ENCODE measurements around the gene PRPF18. TPM values are rescaled to one million over a fixed set of nuclear protein-coding genes. Genes with fewer than 3 reads are reported as not detected.

Gene PRPF18
- total RNA-seq, 2 experiments from 2014 or later, result 24.1 to 27.4 TPM

- H3K27me3 Mint-ChIP-seq, result no peaks in the 10 kb centered on the region
- ATAC-seq (ENCODE audit: low read depth), result no peak
- H3K27ac Mint-ChIP-seq, result no peak overlapping the region
- H3K9me3 Mint-ChIP-seq, result no peaks in the 10 kb centered on the region
- H3K4me3 Mint-ChIP-seq, result no peak overlapping the region
- no peaks in the 10 kb centered on the region for H3K36me3 Mint-ChIP-seq
- peaks cover 4% of the 10 kb centered on the region for H3K4me1 Mint-ChIP-seq
- POLR2A ChIA-PET, result no interaction called here
- DNase-seq, result no peak
Observed at GRCh38 chr10:13654846-13655245, 68.1 kb downstream of the PRPF18 start.

GRCh38 chr10:13656337-13657100, 69.8 kb downstream of the PRPF18 start:
- Mint-ChIP-seq H3K27ac (no peak overlapping the region), H3K4me1 (peaks cover 14% of the 10 kb centered on the region), H3K27me3 (peaks cover 3% of the 10 kb centered on the region), H3K9me3 (no peaks in the 10 kb centered on the region), H3K36me3 (no peaks in the 10 kb centered on the region), H3K4me3 (no peak overlapping the region)
- POLR2A ChIA-PET, result no interaction called here
- DNase-seq (no peak), ATAC-seq (ENCODE audit: low read depth) (no peak)

GRCh38 chr10:13657101-13657680, 70.4 kb downstream of the PRPF18 start:
- H3K9me3 Mint-ChIP-seq, result no peaks in the 10 kb centered on the region
- no peak overlapping the region for H3K27ac Mint-ChIP-seq
- POLR2A ChIA-PET, result interaction anchor here (0.7 kb wide), 1 partner anchor 654 kb away, joined by 3 read pairs; no protein-coding TSS in a partner anchor
- H3K36me3 Mint-ChIP-seq, result no peaks in the 10 kb centered on the region
- peaks cover 3% of the 10 kb centered on the region for H3K27me3 Mint-ChIP-seq
- ATAC-seq (ENCODE audit: low read depth) (no peak), DNase-seq (no peak)
- peaks cover 14% of the 10 kb centered on the region for H3K4me1 Mint-ChIP-seq
- no peak overlapping the region for H3K4me3 Mint-ChIP-seq

GRCh38 chr10:13658264-13658663, 71.5 kb downstream of the PRPF18 start:
- H3K4me1 Mint-ChIP-seq, result peaks cover 14% of the 10 kb centered on the region

GRCh38 chr10:13658871-13659685, 72.3 kb downstream of the PRPF18 start:
- ATAC-seq (ENCODE audit: low read depth) (no peak), DNase-seq (peak; percentile 45)

More at GRCh38 chr10:13658264-13658663, 71.5 kb downstream of the PRPF18 start:
- no peaks in the 10 kb centered on the region for H3K36me3 Mint-ChIP-seq
- peak overlapping the region; percentile 45 for H3K27ac Mint-ChIP-seq
- H3K9me3 Mint-ChIP-seq, result no peaks in the 10 kb centered on the region
- peak overlapping the region; percentile 23 for H3K4me3 Mint-ChIP-seq
- peaks cover 3% of the 10 kb centered on the region for H3K27me3 Mint-ChIP-seq
- DNase-seq (peak; percentile 40), ATAC-seq (ENCODE audit: low read depth) (peak; percentile 71)
- POLR2A ChIA-PET, result no interaction called here

GRCh38 chr10:13659887-13660550, 73.3 kb downstream of the PRPF18 start:
- peaks cover 10% of the 10 kb centered on the region for H3K27me3 Mint-ChIP-seq
- H3K36me3 Mint-ChIP-seq, result no peaks in the 10 kb centered on the region
- H3K27ac Mint-ChIP-seq, result no peak overlapping the region
- H3K4me1 Mint-ChIP-seq, result peaks cover 14% of the 10 kb centered on the region
- ATAC-seq (ENCODE audit: low read depth) (peak; percentile 37), DNase-seq (peak; percentile 77)
- H3K9me3 Mint-ChIP-seq, result no peaks in the 10 kb centered on the region
- peak overlapping the region; percentile 16 for H3K4me3 Mint-ChIP-seq
- POLR2A ChIA-PET, result interaction anchor here (0.6 to 0.9 kb wide), 2 partner anchors 127 to 348 kb away, joined by 3 read pairs; no protein-coding TSS in a partner anchor

More at GRCh38 chr10:13658871-13659685, 72.3 kb downstream of the PRPF18 start:
- Mint-ChIP-seq H3K9me3 (no peaks in the 10 kb centered on the region), H3K4me3 (peak overlapping the region; percentile 35), H3K36me3 (no peaks in the 10 kb centered on the region), H3K27me3 (peaks cover 6% of the 10 kb centered on the region), H3K27ac (peak overlapping the region; percentile 21), H3K4me1 (peaks cover 14% of the 10 kb centered on the region)
- POLR2A ChIA-PET, result interaction anchor here (0.9 kb wide), 1 partner anchor 128 kb away, joined by 3 read pairs; no protein-coding TSS in a partner anchor

GRCh38 chr10:13660551-13660920, 73.8 kb downstream of the PRPF18 start:
- Mint-ChIP-seq H3K27me3 (peaks cover 10% of the 10 kb centered on the region), H3K9me3 (no peaks in the 10 kb centered on the region), H3K4me1 (peaks cover 14% of the 10 kb centered on the region), H3K4me3 (no peak overlapping the region), H3K27ac (no peak overlapping the region), H3K36me3 (no peaks in the 10 kb centered on the region)
- ATAC-seq (ENCODE audit: low read depth) (no peak), DNase-seq (no peak)
- POLR2A ChIA-PET, result interaction anchor here (0.6 kb wide), 1 partner anchor 348 kb away, joined by 3 read pairs; no protein-coding TSS in a partner anchor

- no peaks in the 10 kb centered on the region for H3K36me3 Mint-ChIP-seq
- no peak overlapping the region for H3K27ac Mint-ChIP-seq
- POLR2A ChIA-PET, result no interaction called here
- no peak overlapping the region for H3K4me3 Mint-ChIP-seq
- ATAC-seq (ENCODE audit: low read depth) (no peak), DNase-seq (no peak)
- peaks cover 14% of the 10 kb centered on the region for H3K4me1 Mint-ChIP-seq
- H3K27me3 Mint-ChIP-seq, result peaks cover 10% of the 10 kb centered on the region
- H3K9me3 Mint-ChIP-seq, result no peaks in the 10 kb centered on the region
Observed at GRCh38 chr10:13661256-13661655, 74.5 kb downstream of the PRPF18 start.

- H3K36me3 Mint-ChIP-seq, result no peaks in the 10 kb centered on the region
- peaks cover 10% of the 10 kb centered on the region for H3K27me3 Mint-ChIP-seq
- no peak for DNase-seq
- POLR2A ChIA-PET, result no interaction called here
- H3K4me1 Mint-ChIP-seq, result peaks cover 2% of the 10 kb centered on the region
- no peaks in the 10 kb centered on the region for H3K9me3 Mint-ChIP-seq
- no peak for ATAC-seq (ENCODE audit: low read depth)
- H3K27ac Mint-ChIP-seq, result no peak overlapping the region
- no peak overlapping the region for H3K4me3 Mint-ChIP-seq
Observed at GRCh38 chr10:13665516-13666262, 78.9 kb downstream of the PRPF18 start.

- no peaks in the 10 kb centered on the region for H3K36me3 Mint-ChIP-seq
- H3K27me3 Mint-ChIP-seq, result peaks cover 7% of the 10 kb centered on the region
- H3K9me3 Mint-ChIP-seq, result no peaks in the 10 kb centered on the region
- POLR2A ChIA-PET, result no interaction called here
- no peak overlapping the region for H3K4me3 Mint-ChIP-seq
- DNase-seq, result no peak
- no peak overlapping the region for H3K27ac Mint-ChIP-seq
- no peak for ATAC-seq (ENCODE audit: low read depth)
- H3K4me1 Mint-ChIP-seq, result no peaks in the 10 kb centered on the region
Observed at GRCh38 chr10:13668126-13668525, 81.4 kb downstream of the PRPF18 start.

- H3K27me3 Mint-ChIP-seq, result peaks cover 4% of the 10 kb centered on the region
- no peak for DNase-seq
- ATAC-seq (ENCODE audit: low read depth), result no peak
Observed at GRCh38 chr10:13669182-13669855, 82.6 kb downstream of the PRPF18 start.

GRCh38 chr10:13669901-13670300, 83.1 kb downstream of the PRPF18 start:
- no peak for DNase-seq
- no peaks in the 10 kb centered on the region for H3K36me3 Mint-ChIP-seq
- H3K27ac Mint-ChIP-seq, result no peak overlapping the region
- POLR2A ChIA-PET, result no interaction called here
- H3K9me3 Mint-ChIP-seq, result no peaks in the 10 kb centered on the region
- H3K4me1 Mint-ChIP-seq, result no peaks in the 10 kb centered on the region
- no peak overlapping the region for H3K4me3 Mint-ChIP-seq
- no peaks in the 10 kb centered on the region for H3K27me3 Mint-ChIP-seq
- no peak for ATAC-seq (ENCODE audit: low read depth)

More at GRCh38 chr10:13669182-13669855, 82.6 kb downstream of the PRPF18 start:
- Mint-ChIP-seq H3K9me3 (no peaks in the 10 kb centered on the region), H3K36me3 (no peaks in the 10 kb centered on the region), H3K4me1 (no peaks in the 10 kb centered on the region), H3K4me3 (no peak overlapping the region), H3K27ac (no peak overlapping the region)
- POLR2A ChIA-PET, result interaction anchor here (0.7 kb wide), 1 partner anchor 742 kb away, joined by 3 read pairs; no protein-coding TSS in a partner anchor

Measured in activated naive CD8-positive, alpha-beta T cell treated with anti-CD3 and anti-CD28 coated beads, Interleukin-2, amount 10 ng/mL, durations not matched to agents 7 days and 5 days (primary cell).